DMS114 treated with DMSO at 0.1 percent for 48 hours (cell line): ENCODE data around the gene ACAD10.
"Not testable (repeated sequence)": the region's sequence is repeated elsewhere in the genome, so short reads cannot be mapped to it uniquely, and the experiment has no call there.

Experiments
- DNase-seq: peaks from one replicate; lab custom pipeline; 2025; ENCODE audit not compliant: unreplicated experiment; lab: John Stamatoyannopoulos, UW

ACAD10 gene

DNA sequence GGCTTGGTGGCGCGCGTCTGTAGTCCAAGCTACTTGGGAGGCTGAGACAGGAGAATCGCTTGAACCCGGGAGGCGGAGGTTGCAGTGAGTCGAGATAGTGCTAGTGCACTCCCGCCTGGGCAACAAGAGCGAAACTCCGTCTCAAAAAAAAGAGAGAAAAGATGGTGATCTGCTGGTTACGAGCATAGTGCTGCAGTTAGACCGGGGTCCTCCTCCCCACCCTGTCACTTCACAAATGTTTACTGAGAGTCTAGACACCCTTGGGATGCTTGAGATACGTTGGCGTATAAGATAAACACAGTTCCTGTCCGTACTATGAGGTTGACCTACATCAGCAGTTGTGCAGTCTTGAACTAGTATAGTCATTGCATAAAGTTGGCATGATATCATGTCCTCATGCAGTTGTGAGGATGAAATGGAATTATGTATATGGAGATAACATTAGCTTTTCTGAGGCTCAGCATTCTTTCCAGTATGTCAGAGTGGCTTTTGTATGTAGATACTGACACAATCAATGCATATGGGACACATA is 787 bp downstream of the ACAD10 start:
- DNase-seq, result no peak

- DNase-seq, result no peak
Measured at GRCh38 chr12:111687255-111687654, 1.4 kb downstream of the ACAD10 start.

- no peak for DNase-seq
Measured at GRCh38 chr12:111687952-111688351, 2.1 kb downstream of the ACAD10 start.

DNA sequence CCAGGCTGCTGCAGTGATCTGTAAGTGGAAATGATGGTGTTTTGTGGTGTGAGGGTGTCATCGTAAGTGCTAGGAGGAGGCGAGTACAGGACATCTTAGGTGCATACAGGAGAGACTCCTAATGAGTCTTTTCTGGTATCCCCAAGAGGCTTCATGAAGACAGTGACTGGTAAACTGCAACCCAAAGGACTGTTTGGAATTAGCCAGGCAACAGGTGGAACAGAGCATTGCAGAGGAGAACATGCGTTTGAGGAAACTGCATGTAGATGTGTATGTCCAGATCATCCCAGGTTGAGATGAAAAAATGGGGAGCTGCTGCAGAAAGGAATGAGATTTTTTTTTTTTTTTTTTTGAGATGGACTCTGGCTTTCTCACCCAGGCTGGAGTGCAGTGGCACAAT is 5.4 kb downstream of the ACAD10 start:
- no peak for DNase-seq

GRCh38 chr12:111692575-111693210 is 6.8 kb downstream of the ACAD10 start:
- DNase-seq, result peak; percentile 7

DNA sequence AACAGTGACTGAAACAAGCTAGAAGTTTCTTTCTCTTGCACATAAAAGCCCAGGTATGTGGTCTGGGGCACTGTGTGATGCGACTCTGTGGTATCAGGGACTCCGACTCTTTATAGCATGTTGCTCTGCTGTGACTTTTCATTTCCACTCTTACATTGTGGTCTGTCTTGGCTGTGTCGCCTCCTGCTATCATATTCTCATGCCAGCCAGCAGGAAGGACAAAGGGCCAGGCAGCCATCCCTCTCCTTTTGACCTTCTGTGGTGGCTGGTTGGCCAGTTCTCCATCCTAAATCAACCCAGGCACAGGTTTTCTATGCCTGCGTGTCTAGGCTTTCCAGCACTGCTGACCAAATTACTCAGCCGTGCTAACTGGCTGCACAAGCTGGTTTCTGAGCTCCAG is 8.0 kb downstream of the ACAD10 start:
- DNase-seq, result no peak

- no peak for DNase-seq
Measured at GRCh38 chr12:111699962-111700361, 14.1 kb downstream of the ACAD10 start.

GRCh38 chr12:111705672-111706071 is 19.8 kb downstream of the ACAD10 start:
- no peak for DNase-seq

GRCh38 chr12:111706145-111706544 is 20.3 kb downstream of the ACAD10 start:
- no peak for DNase-seq

DNA sequence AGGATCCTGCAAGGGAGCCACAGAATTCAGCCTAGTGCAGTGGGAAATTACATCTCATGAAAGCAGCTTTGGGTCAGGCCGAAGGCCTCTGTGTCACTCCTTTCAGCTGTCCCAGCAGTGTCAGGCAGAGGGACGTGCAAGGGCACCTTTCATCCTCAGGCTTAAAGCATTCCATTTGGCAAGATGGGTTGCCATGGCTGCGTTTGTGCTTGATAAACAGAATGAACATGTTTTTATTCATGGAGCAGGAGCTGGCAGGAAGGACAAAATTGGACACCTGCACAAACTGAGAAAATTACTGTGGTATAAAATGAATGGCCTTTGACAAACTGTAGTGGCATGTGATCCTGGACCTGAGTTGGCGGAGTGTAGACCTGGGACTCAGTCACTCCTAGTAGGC is 29.4 kb downstream of the ACAD10 start:
- DNase-seq, result no peak

GRCh38 chr12:111719316-111719715 is 33.5 kb downstream of the ACAD10 start:
- DNase-seq, result not testable (repeated sequence)

- no peak for DNase-seq
Measured at GRCh38 chr12:111720457-111720856, 34.6 kb downstream of the ACAD10 start.

DNA sequence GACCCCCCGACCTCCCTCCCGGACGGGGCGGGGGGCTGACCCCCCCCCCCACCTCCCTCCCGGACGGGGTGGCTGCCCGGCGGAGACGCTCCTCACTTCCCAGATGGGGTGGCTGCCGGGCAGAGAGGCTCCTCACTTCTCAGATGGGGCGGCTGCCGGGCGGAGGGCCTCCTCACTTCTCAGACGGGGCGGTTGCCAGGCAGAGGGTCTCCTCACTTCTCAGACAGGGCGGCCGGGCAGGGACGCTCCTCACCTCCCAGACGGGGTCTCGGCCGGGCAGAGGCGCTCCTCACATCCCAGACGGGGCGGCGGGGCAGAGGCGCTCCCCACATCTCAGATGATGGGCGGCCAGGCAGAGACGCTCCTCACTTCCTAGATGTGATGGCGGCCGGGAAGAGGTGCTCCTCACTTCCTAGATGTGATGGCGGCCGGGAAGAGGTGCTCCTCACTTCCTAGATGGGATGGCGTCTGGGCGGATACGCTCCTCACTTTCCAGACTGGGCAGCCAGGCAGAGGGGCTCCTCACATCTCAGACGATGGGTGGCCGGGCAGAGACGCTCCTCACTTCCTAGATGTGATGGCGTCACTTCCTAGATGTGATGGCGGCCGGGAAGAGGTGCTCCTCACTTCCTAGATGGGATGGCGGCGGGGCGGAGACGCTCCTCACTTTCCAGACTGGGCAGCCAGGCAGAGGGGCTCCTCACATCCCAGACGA is 38.0 kb downstream of the ACAD10 start:
- not testable (repeated sequence) for DNase-seq

- DNase-seq, result no peak
Measured at GRCh38 chr12:111728795-111729194, 42.9 kb downstream of the ACAD10 start.

- no peak for DNase-seq
Measured at GRCh38 chr12:111730420-111730819, 44.6 kb downstream of the ACAD10 start.

GRCh38 chr12:111732786-111733185 is 46.9 kb downstream of the ACAD10 start:
- DNase-seq, result no peak

GRCh38 chr12:111733340-111733915 is 47.6 kb downstream of the ACAD10 start:
- DNase-seq, result no peak

- DNase-seq, result not testable (repeated sequence)
Measured at GRCh38 chr12:111739524-111739923, 53.7 kb downstream of the ACAD10 start.

- DNase-seq, result no peak
Measured at GRCh38 chr12:111741235-111741812, 55.5 kb downstream of the ACAD10 start.

DNA sequence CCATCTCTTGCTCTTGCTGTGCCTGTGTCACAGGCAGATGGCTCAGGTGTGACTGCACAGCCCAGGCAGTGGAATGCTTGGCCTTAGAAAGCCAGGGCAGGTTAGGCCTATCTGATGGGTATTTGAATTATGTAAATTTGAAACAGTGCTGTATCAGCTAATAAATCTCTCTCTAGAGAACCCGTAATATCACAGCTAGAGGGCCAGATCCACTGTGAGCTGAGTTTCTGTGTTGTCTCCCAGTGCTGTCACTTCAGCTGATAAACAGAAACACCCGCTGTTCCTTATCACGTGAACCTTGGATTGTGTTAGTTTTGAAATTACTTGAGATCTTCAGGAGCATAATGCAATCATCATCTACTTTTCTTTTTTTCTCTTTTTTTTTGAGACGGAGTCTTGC is 59.4 kb downstream of the ACAD10 start:
- DNase-seq, result no peak

DNA sequence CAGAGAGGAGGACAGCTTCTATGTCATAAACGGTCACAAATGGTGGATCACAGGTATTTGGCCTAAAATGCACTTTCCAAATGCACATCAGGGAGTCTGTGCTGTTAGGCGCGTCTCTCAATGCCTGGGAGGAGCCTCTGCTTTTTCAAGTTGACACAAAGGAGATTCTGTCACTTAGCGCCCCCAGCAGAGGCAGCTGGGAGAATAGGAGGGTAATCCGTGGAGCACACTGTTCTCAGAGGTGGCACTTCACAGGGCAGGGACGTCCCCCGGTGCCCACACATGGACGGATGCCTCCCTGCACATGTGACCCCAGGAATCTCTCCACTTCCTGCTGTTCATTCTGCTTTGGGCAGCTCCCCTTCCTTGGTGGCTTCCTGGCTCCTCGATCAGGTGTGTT is 61.5 kb downstream of the ACAD10 start:
- DNase-seq, result no peak

GRCh38 chr12:111748151-111748672 is 62.4 kb downstream of the ACAD10 start:
- DNase-seq, result no peak
